ENCODE data around the gene ADARB1.
A peak's percentile ranks its signal among the peaks of the same experiment; 100 is the strongest.

The ADARB1 gene

GRCh38 chr21:45054927-45055612 is 19.3 kb upstream of the ADARB1 start:
- no peak for DNase-seq (ENCODE audit: low spot score)

GRCh38 chr21:45055861-45056260 is 18.5 kb upstream of the ADARB1 start:
- peak; percentile 56 for DNase-seq (ENCODE audit: low spot score)

GRCh38 chr21:45056296-45056904 is 18.0 kb upstream of the ADARB1 start:
- DNase-seq (ENCODE audit: low spot score) = no peak

- DNase-seq (ENCODE audit: low spot score) = no peak
Measured at GRCh38 chr21:45056917-45057560, 17.3 kb upstream of the ADARB1 start.

GRCh38 chr21:45057886-45058285 is 16.5 kb upstream of the ADARB1 start:
- DNase-seq (ENCODE audit: low spot score) = no peak

- no peak for DNase-seq (ENCODE audit: low spot score)
Measured at GRCh38 chr21:45059121-45059520, 15.3 kb upstream of the ADARB1 start.

DNA sequence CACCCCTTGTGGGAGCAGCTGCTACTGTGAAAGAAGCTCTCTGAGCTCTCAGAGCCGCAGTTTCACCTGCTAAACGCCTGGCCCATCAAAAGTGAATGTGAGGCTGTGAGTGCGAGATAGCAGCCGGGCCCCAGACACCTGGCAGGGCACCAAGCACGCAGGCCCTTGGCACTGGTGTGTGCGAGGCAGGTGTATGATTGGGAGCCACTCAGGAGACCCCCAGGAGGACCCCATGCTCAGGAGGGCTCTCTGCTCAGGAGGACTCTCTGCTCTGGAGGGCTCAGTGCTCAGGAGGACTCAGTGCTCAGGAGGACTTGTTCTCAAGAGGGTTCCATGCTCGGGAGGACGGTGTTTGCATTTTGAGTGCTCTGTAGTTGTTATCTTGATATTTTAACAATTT is 14.3 kb upstream of the ADARB1 start:
- DNase-seq (ENCODE audit: low spot score) = no peak

- DNase-seq (ENCODE audit: low spot score) = no peak
Measured at GRCh38 chr21:45060675-45061311, 13.6 kb upstream of the ADARB1 start.

- no peak for DNase-seq (ENCODE audit: low spot score)
Measured at GRCh38 chr21:45064091-45064490, 10.3 kb upstream of the ADARB1 start.

- DNase-seq (ENCODE audit: low spot score) = no peak
Measured at GRCh38 chr21:45064618-45065399, 9.6 kb upstream of the ADARB1 start.

DNA sequence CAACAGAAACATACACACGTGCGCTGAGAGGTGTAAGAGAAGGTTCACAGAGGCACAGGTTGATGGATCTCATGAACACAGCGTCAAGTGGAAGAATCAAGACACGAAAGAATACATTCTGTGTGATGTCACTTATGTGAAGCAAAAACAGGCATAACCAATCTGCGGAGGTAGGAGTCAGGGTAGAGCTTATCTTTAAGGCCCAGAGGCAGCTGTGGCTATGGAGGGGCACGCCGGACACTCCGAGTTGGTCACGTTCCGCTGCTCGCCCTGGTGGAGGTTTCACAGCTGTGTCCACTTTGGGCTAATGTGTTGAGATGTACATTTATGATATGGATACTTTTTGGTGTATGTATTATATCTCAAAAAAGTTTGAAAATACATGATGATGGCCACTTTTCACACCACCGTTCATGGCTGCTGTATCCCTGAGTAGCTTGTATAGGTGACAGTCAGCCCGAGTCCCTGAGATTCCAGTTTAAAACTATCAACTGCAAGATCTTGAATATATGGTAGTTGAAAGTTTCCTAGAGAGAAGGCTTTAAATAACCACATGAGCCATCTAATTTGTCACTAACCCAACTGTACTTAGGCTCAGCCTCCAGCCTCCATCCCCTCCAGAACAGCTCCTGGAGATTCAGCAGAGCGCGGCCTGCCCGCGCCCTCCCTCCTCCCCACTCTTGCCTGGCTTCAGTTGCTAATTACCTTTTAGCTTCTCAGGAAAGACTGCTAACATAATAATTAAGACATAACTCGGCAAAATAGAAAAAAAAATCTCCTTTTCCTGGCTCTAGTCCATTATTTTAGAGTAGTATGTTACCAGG is 6.7 kb upstream of the ADARB1 start:
- DNase-seq (ENCODE audit: low spot score) = no peak

GRCh38 chr21:45069085-45069484 is 5.3 kb upstream of the ADARB1 start:
- no peak for DNase-seq (ENCODE audit: low spot score)

GRCh38 chr21:45069711-45070110 is 4.7 kb upstream of the ADARB1 start:
- DNase-seq (ENCODE audit: low spot score) = no peak

DNA sequence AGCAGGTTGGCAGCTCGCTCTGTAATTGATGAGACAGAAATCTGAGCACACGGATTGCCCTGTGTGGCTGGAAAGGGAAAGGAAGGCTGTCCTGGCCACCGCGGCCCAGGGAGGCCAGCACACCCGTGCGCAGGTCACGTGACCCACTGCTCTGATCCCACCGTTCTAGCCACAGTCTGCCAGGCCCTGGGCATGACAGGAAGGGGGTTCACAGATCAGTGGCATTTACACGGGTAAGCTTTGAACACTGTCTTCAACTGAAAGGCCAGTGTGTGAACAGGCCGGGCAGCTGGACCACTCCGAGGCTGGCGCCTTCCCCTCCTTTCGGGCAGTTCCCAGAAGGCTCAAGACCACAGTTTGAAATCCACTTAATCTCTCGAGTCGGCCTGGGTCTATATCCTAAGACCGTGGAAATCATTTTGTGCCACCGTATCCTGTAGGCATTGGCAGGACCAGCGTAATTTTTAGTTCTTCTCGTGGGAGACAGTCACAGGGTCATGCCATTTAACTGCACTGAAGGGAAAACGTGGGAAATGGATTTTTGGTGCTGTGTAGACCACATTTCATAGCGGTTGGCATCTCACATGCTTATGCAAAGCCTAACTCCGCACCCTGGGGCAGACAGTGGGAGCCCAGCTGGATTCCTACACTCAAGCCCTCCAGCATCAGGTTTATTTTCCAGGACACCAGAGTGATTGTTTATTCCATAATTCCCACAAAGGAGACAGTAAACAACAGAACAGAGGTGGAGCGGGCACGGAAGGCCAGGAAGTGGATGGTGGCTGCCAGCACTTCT is 3.1 kb upstream of the ADARB1 start:
- DNase-seq (ENCODE audit: low spot score) = no peak

DNA sequence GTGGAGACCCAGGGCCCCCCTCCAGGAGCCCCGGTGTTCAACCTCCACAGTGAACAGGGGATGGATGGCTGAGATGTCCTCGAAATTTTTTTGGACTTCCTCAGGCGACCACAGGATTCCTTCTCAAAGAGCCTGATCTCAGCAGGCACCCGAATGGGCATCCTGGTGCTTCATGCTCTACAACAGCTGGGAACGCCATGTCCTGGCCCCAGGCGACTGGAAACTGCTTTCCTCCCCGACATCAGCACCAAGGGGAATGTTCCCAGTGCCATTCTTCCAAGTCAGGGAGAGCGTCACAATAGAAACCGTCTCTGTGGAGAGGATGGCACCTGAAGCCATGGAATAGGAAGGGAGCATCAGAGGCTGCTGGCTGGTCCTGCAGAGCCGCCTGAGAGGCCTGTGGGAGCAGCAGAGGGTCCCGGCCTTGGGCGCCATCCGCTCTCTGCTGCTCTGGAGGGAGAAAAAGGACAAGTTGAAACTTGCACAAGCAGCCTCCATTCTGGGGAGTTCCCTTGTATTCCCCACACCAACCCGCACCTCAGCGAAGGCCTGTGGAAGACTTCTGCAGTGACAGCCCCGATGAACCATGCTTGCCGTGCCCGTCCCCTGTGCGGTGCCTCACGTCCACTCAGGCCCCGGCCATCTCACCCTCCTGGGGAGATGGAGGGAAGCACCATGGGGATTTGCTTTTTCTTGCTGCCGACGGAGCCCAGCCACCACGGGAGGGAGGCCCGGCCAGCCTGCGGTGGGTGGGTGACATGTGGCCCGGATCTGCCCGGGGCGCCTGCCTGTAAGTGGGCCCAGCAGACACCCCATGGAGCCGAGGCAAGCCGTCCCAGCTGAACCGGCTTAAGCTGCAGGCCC is 2.3 kb upstream of the ADARB1 start:
- no peak for DNase-seq (ENCODE audit: low spot score)

GRCh38 chr21:45072738-45073300 is 1.6 kb upstream of the ADARB1 start:
- DNase-seq (ENCODE audit: low spot score) = no peak

GRCh38 chr21:45073301-45074047 is 906 bp upstream of the ADARB1 start:
- peak; percentile 48 for DNase-seq (ENCODE audit: low spot score)

DNA sequence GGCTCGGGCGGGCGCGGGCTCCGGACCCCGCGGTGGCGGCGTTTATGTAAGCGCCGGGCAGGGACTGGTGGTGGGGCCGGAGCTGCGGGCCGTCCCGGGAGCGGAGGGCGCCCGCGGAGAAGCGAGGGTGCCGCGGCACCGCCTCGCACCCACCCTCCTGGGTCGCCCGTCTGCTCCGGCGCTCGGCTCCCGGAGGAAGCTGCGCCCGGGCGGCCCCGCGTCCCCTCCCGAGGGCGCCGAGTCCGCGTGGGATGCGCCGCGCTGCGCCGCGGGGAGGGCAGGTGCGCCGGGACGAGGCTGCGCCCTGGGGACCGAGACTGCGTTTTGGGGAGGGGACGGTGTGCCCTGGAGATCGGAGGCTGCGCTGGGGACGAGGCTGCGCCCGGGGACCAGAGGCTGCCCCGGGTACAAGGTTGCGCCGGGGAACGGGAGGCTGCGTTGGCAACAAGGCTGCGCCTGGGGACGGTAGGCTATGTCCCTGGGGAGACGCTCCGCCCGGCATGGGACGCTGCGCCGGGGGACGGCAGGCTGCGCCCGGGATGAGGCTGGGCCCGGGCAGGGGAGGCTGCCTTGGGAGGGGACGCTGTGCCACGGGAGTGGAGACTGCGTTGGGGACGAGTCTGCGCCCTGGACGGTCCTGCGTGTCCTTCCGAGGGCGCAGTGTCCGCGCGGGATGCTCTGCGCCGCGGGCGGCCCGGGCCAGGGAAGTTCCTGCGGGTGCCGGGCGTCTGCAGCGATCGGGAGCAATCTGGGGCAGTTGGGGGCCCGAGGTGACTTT is 627 bp downstream of the ADARB1 start:
- peak; percentile 54 for DNase-seq (ENCODE audit: low spot score)

Data from AG08396 (cell line).